ENCODE results near the gene ABL1.

DNA sequence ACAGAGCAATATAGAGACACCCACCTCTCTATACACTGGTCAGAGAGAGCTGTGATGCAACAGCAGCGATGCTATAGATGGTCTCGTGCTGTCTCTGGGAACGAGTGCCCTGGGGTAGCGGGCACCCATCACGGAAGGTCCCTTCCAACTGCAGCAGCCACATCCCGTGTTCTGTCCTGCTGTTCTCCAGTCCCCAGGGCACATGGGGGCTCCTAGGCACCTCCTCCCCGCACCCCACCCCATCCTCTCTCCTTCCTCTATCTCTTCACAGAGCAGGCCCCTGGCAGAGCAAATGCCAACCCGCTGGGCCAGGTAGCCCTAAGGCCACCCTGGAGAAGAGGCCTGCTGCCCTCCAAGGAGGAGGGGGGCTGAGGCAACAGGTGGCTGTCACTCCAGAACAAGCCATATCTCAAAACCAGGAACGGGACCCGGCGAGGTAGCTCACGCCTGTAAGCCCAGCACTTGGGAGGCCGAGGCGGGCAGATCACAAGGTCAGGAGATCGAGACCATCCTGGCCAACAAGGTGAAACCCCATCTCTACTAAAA, 95.8 kb downstream of the ABL1 start:
- TF ChIP-seq POLR2A (IDR thresholded peaks at IDR 0.05; ENCODE audit: low read length) (no peak), GATA1 (IDR thresholded peaks at IDR 0.05; ENCODE audit: low read depth, low read length) (no peak)

Measured in erythroblast (primary cell).